Lung (tissue), 12 donors: ENCODE data around the gene BMP6. TPM values are rescaled to one million over a fixed set of nuclear protein-coding genes. Genes with fewer than 3 reads are reported as not detected.
"Not testable (repeated sequence)": the region's sequence is repeated elsewhere in the genome, so short reads cannot be mapped to it uniquely, and the experiment has no call there.

Experiments used
- ATAC-seq: fragments of 200-7000 bp; cut with Tn5 transposase; one replicate; pipeline ENCODE4 v1.9.1; 2020; ENCODE audit warnings: moderate number of reproducible peaks; ENCODE audit not compliant: insufficient read depth, low FRiP score
- DNase-seq, 3 donors: peaks; one replicate each; pipeline ENCODE4 v3.0.0-alpha.2; 2013 to 2017
- H3K27ac ChIP-seq, 2 donors: one replicate each; pipeline ENCODE4 v1.5.1; 2013; ENCODE audit warnings: mild to moderate bottlenecking in 2 of 2, moderate library complexity in 2 of 2, control low read depth in 1 of 2, inconsistent platforms in 1 of 2, low read depth in 1 of 2, low read length in 1 of 2
- H3K27me3 ChIP-seq, 3 donors: one replicate each; pipeline ENCODE4 v1.5.1; 2013; ENCODE audit warnings: low read length in 2 of 3; ENCODE audit not compliant: control insufficient read depth in 3 of 3, insufficient read depth in 3 of 3
- H3K36me3 ChIP-seq, 4 donors: one replicate each; pipeline ENCODE4 v1.5.1; 2013; ENCODE audit warnings: low read length in 4 of 4, mild to moderate bottlenecking in 1 of 4, moderate library complexity in 1 of 4; ENCODE audit not compliant: control insufficient read depth in 4 of 4, insufficient read depth in 4 of 4
- H3K4me1 ChIP-seq, 5 donors: one replicate each; pipeline ENCODE4 v1.5.1; 2013; ENCODE audit warnings: low read length in 5 of 5, mild to moderate bottlenecking in 2 of 5, moderate library complexity in 1 of 5; ENCODE audit not compliant: control insufficient read depth in 5 of 5, insufficient read depth in 5 of 5
- H3K4me3 ChIP-seq: one replicate; pipeline ENCODE4 v1.5.1; 2013; ENCODE audit warnings: mild to moderate bottlenecking, control low read depth, moderate library complexity
- H3K9ac ChIP-seq, 2 donors: one replicate each; pipeline ENCODE4 v1.5.1; 2013; ENCODE audit warnings: low read length in 2 of 2, control low read depth in 1 of 2; ENCODE audit not compliant: insufficient read depth in 1 of 2
- H3K9me3 ChIP-seq, 4 donors: one replicate each; pipeline ENCODE4 v1.5.1; 2013; ENCODE audit warnings: low read length in 3 of 4, mild to moderate bottlenecking in 1 of 4, moderate library complexity in 1 of 4; ENCODE audit not compliant: control insufficient read depth in 4 of 4, insufficient read depth in 3 of 4
- whole genome bisulfite sequencing, 2 donors: extraction: QIAGEN DNeasy Blood & Tissue Kit; methylation state at CpG; one replicate each; pipeline ENCODE4 v1.1.7; 2013; 5-methylcytosine and 5-hydroxymethylcytosine counted together
- polyA plus RNA-seq, 2 donors: library from polyadenylated mRNA; stranded (reverse); fragments of 200-250 nt; gene quantifications; one replicate each; pipeline ENCODE4 v1.2.1, GENCODE V29; 2013
- total RNA-seq, 2 donors: library from RNA; depleted of rRNA in 1 of 2; stranded (reverse); fragments of >200 nt in 1 of 2; gene quantifications; one replicate each; pipeline ENCODE4 v1.2.1, GENCODE V29; 2014 to 2021
- TF ChIP-seq, protein P1 (sequence below): IDR thresholded peaks from 2 replicates; pipeline ENCODE4 v1.5.1; 2012; ENCODE audit warnings: mild to moderate bottlenecking; ENCODE audit errors: control extremely low read depth, extremely low read depth
- donor health status: control.
- donor health status: control.
- donor health status: Bipolar disorder and iron deficiency.
- donor health status: healthy.
- donor health status: DM: yes; HTN: yes; CAD: no.

The BMP6 gene
- total and polyA plus RNA-seq, 4 donors, result 2.3 to 17.3 (median 10.6) TPM

DNA sequence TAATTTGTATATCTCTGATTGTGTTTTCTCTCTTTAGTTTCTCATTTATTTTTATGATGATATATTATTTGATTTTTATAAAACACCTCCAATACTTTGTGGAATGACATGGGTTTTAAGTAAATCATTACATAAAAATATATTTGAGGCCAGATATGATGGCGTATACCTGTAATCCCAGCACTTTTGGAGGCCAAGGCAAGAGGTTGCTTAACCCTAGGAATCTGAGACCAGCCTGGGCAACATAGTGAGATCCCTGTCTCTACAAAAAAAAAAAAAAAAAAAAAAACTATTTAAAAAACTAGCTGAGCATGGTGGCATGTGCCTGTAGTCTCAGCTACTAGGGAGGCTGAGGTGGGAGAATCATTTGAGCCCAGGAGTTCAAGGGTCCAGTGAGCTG lies 87.3 kb downstream of the BMP6 start:
- 91 to 100% methylated on average over 1 of the region's 1 CpG for WGBS, 2 donors
- no peak for ATAC-seq

DNA sequence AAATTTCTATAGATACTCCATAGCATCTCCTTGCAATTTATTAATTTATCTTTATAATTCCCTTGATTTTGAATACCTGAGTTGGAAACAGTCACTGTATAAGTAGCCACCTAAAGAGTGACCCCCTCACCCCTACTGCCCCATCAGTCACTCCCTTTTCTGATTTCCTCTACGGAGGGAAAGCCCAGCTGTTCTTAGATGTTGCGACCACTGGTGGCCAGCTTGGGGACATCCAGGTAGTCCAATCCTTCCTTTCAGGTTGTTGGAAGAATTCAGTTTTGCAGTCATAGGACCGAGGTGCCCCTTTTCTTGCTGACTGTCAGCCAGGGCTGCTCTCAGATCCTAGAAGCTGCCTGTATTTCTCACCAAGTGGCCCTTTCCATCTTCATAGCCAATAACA lies 87.8 kb downstream of the BMP6 start:
- TF ChIP-seq, protein P1, sequence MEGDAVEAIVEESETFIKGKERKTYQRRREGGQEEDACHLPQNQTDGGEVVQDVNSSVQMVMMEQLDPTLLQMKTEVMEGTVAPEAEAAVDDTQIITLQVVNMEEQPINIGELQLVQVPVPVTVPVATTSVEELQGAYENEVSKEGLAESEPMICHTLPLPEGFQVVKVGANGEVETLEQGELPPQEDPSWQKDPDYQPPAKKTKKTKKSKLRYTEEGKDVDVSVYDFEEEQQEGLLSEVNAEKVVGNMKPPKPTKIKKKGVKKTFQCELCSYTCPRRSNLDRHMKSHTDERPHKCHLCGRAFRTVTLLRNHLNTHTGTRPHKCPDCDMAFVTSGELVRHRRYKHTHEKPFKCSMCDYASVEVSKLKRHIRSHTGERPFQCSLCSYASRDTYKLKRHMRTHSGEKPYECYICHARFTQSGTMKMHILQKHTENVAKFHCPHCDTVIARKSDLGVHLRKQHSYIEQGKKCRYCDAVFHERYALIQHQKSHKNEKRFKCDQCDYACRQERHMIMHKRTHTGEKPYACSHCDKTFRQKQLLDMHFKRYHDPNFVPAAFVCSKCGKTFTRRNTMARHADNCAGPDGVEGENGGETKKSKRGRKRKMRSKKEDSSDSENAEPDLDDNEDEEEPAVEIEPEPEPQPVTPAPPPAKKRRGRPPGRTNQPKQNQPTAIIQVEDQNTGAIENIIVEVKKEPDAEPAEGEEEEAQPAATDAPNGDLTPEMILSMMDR, result no peak
- Histone ChIP-seq H3K36me3 (no peaks in the 10 kb centered on the region), H3K4me1 (peaks cover 0 to 6% (median 2%) of the 10 kb centered on the region in 5 donors), H3K4me3 (no peak overlapping the region), H3K9ac (no peak overlapping the region), H3K27ac (no peak overlapping the region), H3K9me3 (no peaks in the 10 kb centered on the region), H3K27me3 (no peaks in the 10 kb centered on the region)
- ATAC-seq (no peak), DNase-seq (no peak)
- 86 to 90% methylated on average over 3 of the region's 3 CpGs for WGBS, 2 donors

More for the DNA sequence above, 87.3 kb downstream of the BMP6 start:
- Histone ChIP-seq H3K27me3 (no peaks in the 10 kb centered on the region), H3K4me1 (peaks cover 0 to 2% (median 0%) of the 10 kb centered on the region in 5 donors), H3K9ac (no peak overlapping the region), H3K9me3 (no peaks in the 10 kb centered on the region), H3K4me3 (no peak overlapping the region), H3K27ac (no peak overlapping the region), H3K36me3 (no peaks in the 10 kb centered on the region)
- no peak for DNase-seq
- TF ChIP-seq, protein P1, result no peak

DNA sequence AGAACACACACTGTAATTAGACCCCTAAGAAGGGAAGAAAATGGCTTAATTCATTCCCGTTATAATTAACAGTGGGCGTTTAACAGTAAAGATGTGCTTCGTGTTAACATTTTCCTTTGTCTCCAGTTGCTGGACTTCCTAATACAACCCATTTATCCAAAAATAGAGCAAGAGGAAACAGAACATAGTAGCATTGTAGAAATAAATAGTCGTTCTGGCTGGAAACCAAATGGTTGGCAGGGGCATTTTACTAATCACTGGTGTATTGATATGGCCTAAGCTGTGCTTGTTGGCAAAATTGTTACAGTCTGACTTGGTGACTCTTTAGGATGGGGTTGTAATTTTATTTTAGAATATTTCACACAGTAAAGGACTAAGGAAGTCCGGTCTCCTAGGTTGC lies 89.8 kb downstream of the BMP6 start:
- H3K27me3 ChIP-seq, result no peaks in the 10 kb centered on the region
- ATAC-seq (no peak), DNase-seq (peak in 1 of 3 donors; percentile 11)
- H3K9me3 ChIP-seq, result no peaks in the 10 kb centered on the region
- H3K27ac ChIP-seq, result no peak overlapping the region
- 56 to 62% methylated on average over 5 of the region's 5 CpGs for WGBS, 2 donors
- TF ChIP-seq, protein P1, result no peak
- H3K4me1 ChIP-seq, result peaks cover 0 to 7% (median 6%) of the 10 kb centered on the region in 5 donors
- no peak overlapping the region for H3K4me3 ChIP-seq
- no peak overlapping the region for H3K9ac ChIP-seq
- no peaks in the 10 kb centered on the region for H3K36me3 ChIP-seq

DNA sequence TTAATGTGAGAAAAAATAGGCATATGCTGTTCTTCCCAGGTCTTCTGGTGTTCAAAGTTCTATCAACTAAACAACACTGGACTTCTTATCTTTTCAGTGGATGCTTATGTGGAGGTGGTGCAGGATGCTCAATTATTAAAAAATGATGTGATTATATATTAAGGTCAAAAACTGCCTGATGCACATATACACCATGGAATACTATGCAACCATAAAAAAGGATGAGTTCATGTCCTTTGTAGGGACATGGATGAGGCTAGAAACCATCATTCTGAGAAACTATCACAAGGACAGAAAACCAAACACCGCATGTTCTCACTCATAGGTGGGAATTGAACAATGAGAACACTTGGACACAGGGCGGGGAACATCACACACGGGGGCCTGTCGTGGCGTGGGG lies 91.3 kb downstream of the BMP6 start:
- DNase-seq, H3K27me3 ChIP-seq, H3K9me3 ChIP-seq, H3K27ac ChIP-seq, H3K9ac ChIP-seq, H3K4me1 ChIP-seq, H3K36me3 ChIP-seq, H3K4me3 ChIP-seq, ATAC-seq: not testable (repeated sequence)
- whole genome bisulfite sequencing, 2 donors, result 97 to 98% methylated on average over 5 of the region's 5 CpGs
